ENCODE measurements around the gene TP63. TPM values are rescaled to one million over a fixed set of nuclear protein-coding genes. Genes with fewer than 3 reads are reported as not detected.
A peak's percentile ranks its signal among the peaks of the same experiment; 100 is the strongest.
"Not testable (repeated sequence)": the region's sequence is repeated elsewhere in the genome, so short reads cannot be mapped to it uniquely, and the experiment has no call there.

Gene TP63
- total RNA-seq, 1 donor from 2014 or later, result 5.8 TPM

DNA sequence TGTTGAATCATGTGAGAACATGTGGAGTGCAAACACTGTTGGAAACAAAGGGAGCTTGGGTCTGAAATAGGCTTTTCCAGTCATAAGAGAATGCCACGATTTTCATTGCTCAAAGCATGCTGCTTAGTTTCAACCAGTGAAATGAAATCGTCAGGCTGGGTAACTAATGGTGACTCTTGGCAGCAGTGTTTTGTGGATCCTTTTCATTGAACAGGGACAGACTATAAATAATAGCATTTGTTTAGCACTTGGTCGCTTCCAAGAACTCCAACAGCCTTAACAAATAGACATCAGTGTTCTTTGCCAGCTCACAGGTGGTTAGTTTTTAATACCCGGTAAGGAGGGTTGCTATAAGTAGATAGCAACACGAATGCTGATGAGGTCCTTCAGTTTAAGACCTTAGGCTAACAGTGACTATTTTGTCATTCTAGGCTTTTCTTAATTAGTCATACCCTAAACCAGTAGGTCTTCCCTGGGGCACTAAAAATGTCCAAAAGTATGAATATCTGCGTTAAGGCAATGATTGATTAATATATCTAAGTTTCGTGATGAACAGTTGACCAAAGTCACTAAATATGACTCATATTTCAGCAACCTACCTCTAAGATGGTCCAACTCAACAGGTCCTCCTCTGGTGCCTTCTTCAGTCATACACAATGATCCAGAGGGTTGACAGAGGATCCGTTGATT, 15.8 kb downstream of the TP63 start:
- no peak for DNase-seq (ENCODE audit: extremely low spot score, unreplicated experiment)
- no peak overlapping the region for H3K4me3 Mint-ChIP-seq
- no peak for TF ChIP-seq CTCF (conservative IDR thresholded peaks at IDR 0.05)
- no peaks in the 10 kb centered on the region for H3K36me3 Mint-ChIP-seq
- H3K27me3 Mint-ChIP-seq, result no peaks in the 10 kb centered on the region
- H3K27ac Mint-ChIP-seq, result no peak overlapping the region
- no peaks in the 10 kb centered on the region for H3K9me3 Mint-ChIP-seq
- H3K4me1 Mint-ChIP-seq (ENCODE audit: unreplicated experiment), result no peaks in the 10 kb centered on the region

DNA sequence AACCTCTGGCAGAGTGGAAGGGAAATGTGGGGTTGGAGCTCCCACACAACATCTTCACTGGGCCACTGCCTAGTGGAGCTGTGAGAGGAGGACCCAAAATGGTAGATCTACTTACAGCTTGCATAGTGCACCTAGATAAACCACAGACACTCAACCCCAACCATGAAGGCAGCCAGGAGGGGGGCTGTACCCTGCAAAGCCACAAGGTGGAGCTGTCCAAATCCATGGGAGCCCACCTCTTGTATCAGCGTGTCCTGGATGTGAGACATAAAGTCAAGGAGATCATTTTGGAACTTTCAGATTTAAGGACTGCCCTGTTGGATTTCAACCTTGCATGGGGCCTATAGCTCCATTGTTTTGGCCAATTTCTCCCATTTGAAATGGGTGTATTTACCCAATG, 20.9 kb downstream of the TP63 start:
- Mint-ChIP-seq H3K4me1 (ENCODE audit: unreplicated experiment) (no peaks in the 10 kb centered on the region), H3K27me3 (no peaks in the 10 kb centered on the region), H3K36me3 (no peaks in the 10 kb centered on the region), H3K4me3 (no peak overlapping the region), H3K9me3 (peaks cover 15% of the 10 kb centered on the region), H3K27ac (no peak overlapping the region)
- no peak for DNase-seq (ENCODE audit: extremely low spot score, unreplicated experiment)
- TF ChIP-seq CTCF (conservative IDR thresholded peaks at IDR 0.05), result peak; percentile 66

GRCh38 chr3:189655617-189656016, 24.4 kb downstream of the TP63 start:
- no peaks in the 10 kb centered on the region for H3K27me3 Mint-ChIP-seq
- TF ChIP-seq CTCF (conservative IDR thresholded peaks at IDR 0.05), result no peak
- peaks cover 15% of the 10 kb centered on the region for H3K9me3 Mint-ChIP-seq
- H3K27ac Mint-ChIP-seq, result no peak overlapping the region
- no peaks in the 10 kb centered on the region for H3K4me1 Mint-ChIP-seq (ENCODE audit: unreplicated experiment)
- DNase-seq (ENCODE audit: extremely low spot score, unreplicated experiment), result no peak
- H3K36me3 Mint-ChIP-seq, result no peaks in the 10 kb centered on the region
- H3K4me3 Mint-ChIP-seq, result no peak overlapping the region

GRCh38 chr3:189659571-189659970, 28.4 kb downstream of the TP63 start:
- no peak overlapping the region for H3K27ac Mint-ChIP-seq

GRCh38 chr3:189664311-189664710, 33.1 kb downstream of the TP63 start:
- Mint-ChIP-seq H3K4me1 (ENCODE audit: unreplicated experiment) (peaks cover 8% of the 10 kb centered on the region), H3K27ac (no peak overlapping the region), H3K4me3 (no peak overlapping the region), H3K36me3 (no peaks in the 10 kb centered on the region), H3K9me3 (no peaks in the 10 kb centered on the region), H3K27me3 (no peaks in the 10 kb centered on the region)
- no peak for DNase-seq (ENCODE audit: extremely low spot score, unreplicated experiment)
- TF ChIP-seq CTCF (conservative IDR thresholded peaks at IDR 0.05), result no peak

More at GRCh38 chr3:189659571-189659970, 28.4 kb downstream of the TP63 start:
- Mint-ChIP-seq H3K27me3 (no peaks in the 10 kb centered on the region), H3K4me3 (no peak overlapping the region), H3K9me3 (peaks cover 15% of the 10 kb centered on the region), H3K36me3 (no peaks in the 10 kb centered on the region), H3K4me1 (ENCODE audit: unreplicated experiment) (peaks cover 7% of the 10 kb centered on the region)
- no peak for TF ChIP-seq CTCF (conservative IDR thresholded peaks at IDR 0.05)
- DNase-seq (ENCODE audit: extremely low spot score, unreplicated experiment), result no peak

GRCh38 chr3:189672346-189672745, 41.2 kb downstream of the TP63 start:
- H3K27me3 Mint-ChIP-seq; DNase-seq (ENCODE audit: extremely low spot score, unreplicated experiment); H3K27ac Mint-ChIP-seq; H3K9me3 Mint-ChIP-seq; H3K36me3 Mint-ChIP-seq; H3K4me1 Mint-ChIP-seq (ENCODE audit: unreplicated experiment); H3K4me3 Mint-ChIP-seq: not testable (repeated sequence)
